Hematopoietic multipotent progenitor cell treated with erythropoietin and hydrocortisone succinate and interleukin-3 and kit ligand, for 15 days (in vitro differentiated cells): ENCODE results near the gene NLGN1.
"Not testable (repeated sequence)": the region's sequence is repeated elsewhere in the genome, so short reads cannot be mapped to it uniquely, and the experiment has no call there.

Experiments
- DNase-seq: peaks from one replicate; pipeline ENCODE4 v3.0.0-alpha.2; 2015; ENCODE audit warnings: low spot score

NLGN1 gene

GRCh38 chr3:173430576-173430975 lies 33.0 kb downstream of the NLGN1 start:
- no peak for DNase-seq

GRCh38 chr3:173439004-173439403 lies 41.5 kb downstream of the NLGN1 start:
- no peak for DNase-seq

GRCh38 chr3:173440514-173440913 lies 43.0 kb downstream of the NLGN1 start:
- no peak for DNase-seq

GRCh38 chr3:173451561-173451960 lies 54.0 kb downstream of the NLGN1 start:
- not testable (repeated sequence) for DNase-seq

GRCh38 chr3:173463250-173463649 lies 65.7 kb downstream of the NLGN1 start:
- no peak for DNase-seq

- no peak for DNase-seq
Observed at GRCh38 chr3:173465112-173465511, 67.6 kb downstream of the NLGN1 start.

- DNase-seq: no peak
Observed at GRCh38 chr3:173465898-173466678, 68.5 kb downstream of the NLGN1 start.

GRCh38 chr3:173467501-173467900 lies 70.0 kb downstream of the NLGN1 start:
- DNase-seq: no peak

- no peak for DNase-seq
Observed at GRCh38 chr3:173473237-173473636, 75.7 kb downstream of the NLGN1 start.

- no peak for DNase-seq
Observed at GRCh38 chr3:173479301-173479700, 81.8 kb downstream of the NLGN1 start.

GRCh38 chr3:173501931-173502489 lies 104.5 kb downstream of the NLGN1 start:
- DNase-seq: no peak

GRCh38 chr3:173502983-173503568 lies 105.5 kb downstream of the NLGN1 start:
- no peak for DNase-seq

- no peak for DNase-seq
Observed at GRCh38 chr3:173510565-173510964, 113.0 kb downstream of the NLGN1 start.

- DNase-seq: no peak
Observed at GRCh38 chr3:173513123-173513522, 115.6 kb downstream of the NLGN1 start.

GRCh38 chr3:173529062-173529711 lies 131.6 kb downstream of the NLGN1 start:
- no peak for DNase-seq

GRCh38 chr3:173531602-173532001 lies 134.1 kb downstream of the NLGN1 start:
- no peak for DNase-seq

- DNase-seq: no peak
Observed at GRCh38 chr3:173538410-173538809, 140.9 kb downstream of the NLGN1 start.

GRCh38 chr3:173545590-173545989 lies 148.0 kb downstream of the NLGN1 start:
- not testable (repeated sequence) for DNase-seq

- DNase-seq: no peak
Observed at GRCh38 chr3:173547070-173547469, 149.5 kb downstream of the NLGN1 start.

- DNase-seq: no peak
Observed at GRCh38 chr3:173548261-173548660, 150.7 kb downstream of the NLGN1 start.

GRCh38 chr3:173552526-173552925 lies 155.0 kb downstream of the NLGN1 start:
- no peak for DNase-seq

GRCh38 chr3:173553635-173554280 lies 156.2 kb downstream of the NLGN1 start:
- no peak for DNase-seq
